Measurements from ENCODE around the gene NUTM2A. TPM values are rescaled to one million over a fixed set of nuclear protein-coding genes. Genes with fewer than 3 reads are reported as not detected.
"Not testable (repeated sequence)": the region's sequence is repeated elsewhere in the genome, so short reads cannot be mapped to it uniquely, and the experiment has no call there.

Gene NUTM2A
- total and polyA plus RNA-seq, 2 donors, result 0.42 to 2.9 TPM

DNA sequence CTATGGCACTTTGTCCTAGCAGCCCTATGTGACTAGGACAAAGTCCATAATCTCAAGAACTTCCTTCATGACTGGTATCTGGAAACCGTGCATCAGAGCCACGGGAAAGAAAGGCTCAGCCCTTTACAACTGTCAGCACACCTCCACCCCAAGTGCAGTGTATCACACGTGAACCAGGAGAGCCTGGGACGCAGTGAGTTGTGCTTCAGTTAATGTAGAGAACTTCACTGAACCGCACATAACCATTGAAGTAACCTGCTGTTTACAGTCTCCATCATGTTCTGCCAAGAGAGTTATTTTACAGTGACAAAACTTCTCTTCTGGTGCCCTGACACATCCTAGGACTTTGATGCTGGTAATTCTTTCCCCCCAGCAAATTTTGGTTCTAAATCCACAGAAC, 12.0 kb downstream of the NUTM2A start:
- not testable (repeated sequence) for H3K4me1 ChIP-seq (ENCODE audit: control insufficient read depth in 2 of 2, insufficient read depth in 2 of 2, low read length in 2 of 2); H3K9me3 ChIP-seq (ENCODE audit: control insufficient read depth in 2 of 2, insufficient read depth in 1 of 2, low read length in 1 of 2); H3K27ac ChIP-seq (ENCODE audit: low read depth in 1 of 2, low read length in 1 of 2); H3K4me3 ChIP-seq (ENCODE audit: low read length in 2 of 2); H3K36me3 ChIP-seq (ENCODE audit: control insufficient read depth in 2 of 2, insufficient read depth in 2 of 2, low read length in 1 of 2); DNase-seq (ENCODE audit: low read depth in 6 of 9, low spot score in 9 of 9); H3K27me3 ChIP-seq (ENCODE audit: control insufficient read depth in 2 of 2, insufficient read depth in 1 of 2, low read length in 1 of 2)
- WGBS, result 98% methylated on average over 3 of the region's 5 CpGs

DNA sequence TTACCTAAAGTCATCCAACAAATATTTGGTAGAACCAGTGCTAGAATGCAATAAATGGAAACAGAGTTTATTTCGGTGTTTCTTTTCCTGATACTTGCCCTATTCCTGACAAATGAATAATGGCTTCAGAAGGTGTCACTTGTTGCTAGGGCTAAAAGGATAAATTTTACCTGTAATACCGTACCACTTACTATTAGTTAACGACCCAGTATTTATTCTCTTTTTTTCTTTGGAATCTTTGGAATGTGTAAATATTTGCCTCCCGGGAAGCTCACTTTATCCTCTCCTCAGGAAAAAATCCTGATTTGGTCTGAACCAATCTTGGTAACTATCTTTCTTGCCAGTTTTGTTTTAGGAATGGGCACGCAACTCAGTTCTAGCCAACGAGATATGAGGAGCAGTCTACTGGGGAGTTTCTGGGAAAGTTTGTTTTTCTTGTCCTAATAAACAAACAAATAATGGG, 14.1 kb downstream of the NUTM2A start:
- not testable (repeated sequence) for H3K9me3 ChIP-seq (ENCODE audit: control insufficient read depth in 2 of 2, insufficient read depth in 1 of 2, low read length in 1 of 2); H3K4me3 ChIP-seq (ENCODE audit: low read length in 2 of 2); H3K4me1 ChIP-seq (ENCODE audit: control insufficient read depth in 2 of 2, insufficient read depth in 2 of 2, low read length in 2 of 2); DNase-seq (ENCODE audit: low read depth in 6 of 9, low spot score in 9 of 9); H3K36me3 ChIP-seq (ENCODE audit: control insufficient read depth in 2 of 2, insufficient read depth in 2 of 2, low read length in 1 of 2); H3K27ac ChIP-seq (ENCODE audit: low read depth in 1 of 2, low read length in 1 of 2); H3K27me3 ChIP-seq (ENCODE audit: control insufficient read depth in 2 of 2, insufficient read depth in 1 of 2, low read length in 1 of 2)
- 94% methylated on average over 2 of the region's 6 CpGs for WGBS

DNA sequence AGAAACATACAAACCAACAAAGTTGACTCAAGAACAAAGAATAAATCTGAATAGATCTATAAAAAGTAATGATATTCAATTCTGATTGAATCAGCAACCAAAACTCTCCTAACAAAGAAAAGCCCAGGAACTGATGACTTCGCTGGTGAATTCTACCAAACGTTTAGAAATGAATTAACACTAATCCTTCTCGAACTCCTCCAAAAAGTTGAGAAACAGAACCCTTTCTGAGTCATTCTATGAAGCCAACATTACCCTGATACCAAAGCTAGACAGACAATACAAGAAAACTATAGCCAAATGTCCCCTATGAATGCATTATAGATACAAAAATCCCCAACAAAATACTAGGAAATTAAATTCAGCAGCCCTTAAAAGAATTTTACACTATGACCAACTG, 16.9 kb downstream of the NUTM2A start:
- DNase-seq (ENCODE audit: low read depth in 6 of 9, low spot score in 9 of 9); H3K4me1 ChIP-seq (ENCODE audit: control insufficient read depth in 2 of 2, insufficient read depth in 2 of 2, low read length in 2 of 2); H3K4me3 ChIP-seq (ENCODE audit: low read length in 2 of 2); H3K36me3 ChIP-seq (ENCODE audit: control insufficient read depth in 2 of 2, insufficient read depth in 2 of 2, low read length in 1 of 2); H3K27ac ChIP-seq (ENCODE audit: low read depth in 1 of 2, low read length in 1 of 2); H3K9me3 ChIP-seq (ENCODE audit: control insufficient read depth in 2 of 2, insufficient read depth in 1 of 2, low read length in 1 of 2); H3K27me3 ChIP-seq (ENCODE audit: control insufficient read depth in 2 of 2, insufficient read depth in 1 of 2, low read length in 1 of 2): not testable (repeated sequence)
- 99% methylated on average over 3 of the region's 3 CpGs for WGBS

DNA sequence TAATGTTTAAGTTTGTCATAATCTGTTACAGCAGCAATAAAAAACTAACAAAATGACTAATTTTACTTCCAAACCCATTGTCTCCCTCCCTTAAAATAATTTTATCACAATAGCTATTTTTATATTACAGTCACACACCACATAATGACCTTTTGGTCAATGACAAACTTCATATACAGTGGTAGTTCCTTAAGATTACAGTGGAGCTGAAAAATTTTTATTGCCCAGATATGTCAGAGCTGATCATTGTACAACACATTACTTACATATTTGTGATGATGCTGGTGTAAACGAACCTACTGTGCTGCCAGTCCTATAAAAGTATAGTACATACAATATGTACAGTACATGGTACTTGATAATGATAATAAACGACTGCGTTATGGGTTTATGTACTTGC, 22.1 kb downstream of the NUTM2A start:
- not testable (repeated sequence) for H3K4me1 ChIP-seq (ENCODE audit: control insufficient read depth in 2 of 2, insufficient read depth in 2 of 2, low read length in 2 of 2); H3K27me3 ChIP-seq (ENCODE audit: control insufficient read depth in 2 of 2, insufficient read depth in 1 of 2, low read length in 1 of 2); H3K36me3 ChIP-seq (ENCODE audit: control insufficient read depth in 2 of 2, insufficient read depth in 2 of 2, low read length in 1 of 2); DNase-seq (ENCODE audit: low read depth in 6 of 9, low spot score in 9 of 9); H3K9me3 ChIP-seq (ENCODE audit: control insufficient read depth in 2 of 2, insufficient read depth in 1 of 2, low read length in 1 of 2); H3K4me3 ChIP-seq (ENCODE audit: low read length in 2 of 2); H3K27ac ChIP-seq (ENCODE audit: low read depth in 1 of 2, low read length in 1 of 2)
- 94% methylated on average over 1 of the region's 3 CpGs for WGBS

DNA sequence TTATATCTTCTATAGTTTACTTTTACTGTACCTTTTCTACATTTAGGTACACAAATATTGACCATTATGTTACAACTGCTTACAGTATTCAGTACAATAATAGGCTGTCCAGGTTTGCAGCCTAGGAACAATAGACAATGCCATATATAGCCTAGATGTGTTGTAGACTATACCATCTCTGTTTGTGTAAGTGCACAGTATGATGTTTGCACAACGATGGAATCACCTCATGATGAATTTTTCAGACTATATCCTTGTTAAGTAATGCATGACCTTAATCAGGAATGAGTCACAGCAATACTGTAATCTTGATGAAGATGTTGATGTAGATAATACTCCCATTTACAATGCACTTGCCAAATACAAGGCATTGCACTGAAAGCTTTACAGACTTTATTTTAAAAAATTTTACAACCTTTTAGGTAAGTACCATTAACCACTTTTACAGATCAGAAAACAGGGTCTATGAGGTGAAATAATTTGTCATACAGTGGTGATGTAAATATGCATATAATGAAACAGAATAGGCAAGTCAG, 23.6 kb downstream of the NUTM2A start:
- H3K27ac ChIP-seq (ENCODE audit: low read depth in 1 of 2, low read length in 1 of 2); H3K4me3 ChIP-seq (ENCODE audit: low read length in 2 of 2); H3K9me3 ChIP-seq (ENCODE audit: control insufficient read depth in 2 of 2, insufficient read depth in 1 of 2, low read length in 1 of 2); H3K27me3 ChIP-seq (ENCODE audit: control insufficient read depth in 2 of 2, insufficient read depth in 1 of 2, low read length in 1 of 2); H3K4me1 ChIP-seq (ENCODE audit: control insufficient read depth in 2 of 2, insufficient read depth in 2 of 2, low read length in 2 of 2); DNase-seq (ENCODE audit: low read depth in 6 of 9, low spot score in 9 of 9); H3K36me3 ChIP-seq (ENCODE audit: control insufficient read depth in 2 of 2, insufficient read depth in 2 of 2, low read length in 1 of 2): not testable (repeated sequence)
- WGBS, result 100% methylated on average over 1 of the region's 1 CpG

DNA sequence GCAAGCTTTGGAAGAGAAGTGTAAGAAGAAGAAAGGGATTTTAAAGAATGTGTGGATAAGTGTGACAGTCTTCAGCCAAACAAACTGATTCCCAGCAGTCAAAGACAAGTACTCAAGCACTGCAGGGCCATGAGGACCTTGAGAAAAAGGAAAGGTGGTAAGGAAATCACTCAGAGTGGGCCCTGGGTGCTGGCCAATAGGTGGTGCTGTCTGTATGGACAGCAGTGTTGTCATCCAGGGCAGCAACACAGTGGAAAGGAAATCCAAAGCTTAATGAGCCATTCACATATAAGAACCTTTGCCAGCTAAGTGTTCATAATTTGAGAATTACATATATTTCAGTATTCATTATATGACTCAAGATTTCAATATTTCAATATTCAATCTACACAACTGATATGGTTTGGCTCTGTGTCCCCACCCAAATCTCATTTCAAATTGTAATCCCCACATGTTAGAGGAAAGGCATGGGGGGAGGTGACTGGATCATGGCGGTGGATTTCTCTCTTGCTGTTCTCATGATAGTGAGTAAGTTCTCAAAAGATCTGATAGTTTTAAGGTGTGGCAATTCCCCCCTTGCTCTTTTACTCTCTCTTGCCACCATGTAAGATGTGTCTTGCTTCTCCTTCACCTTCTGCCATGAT, 55.6 kb downstream of the NUTM2A start:
- WGBS, result no CpG with 5 or more reads among the region's 1 CpG
- H3K36me3 ChIP-seq (ENCODE audit: control insufficient read depth in 2 of 2, insufficient read depth in 2 of 2, low read length in 1 of 2); H3K27ac ChIP-seq (ENCODE audit: low read depth in 1 of 2, low read length in 1 of 2); H3K9me3 ChIP-seq (ENCODE audit: control insufficient read depth in 2 of 2, insufficient read depth in 1 of 2, low read length in 1 of 2); H3K27me3 ChIP-seq (ENCODE audit: control insufficient read depth in 2 of 2, insufficient read depth in 1 of 2, low read length in 1 of 2); H3K4me3 ChIP-seq (ENCODE audit: low read length in 2 of 2); H3K4me1 ChIP-seq (ENCODE audit: control insufficient read depth in 2 of 2, insufficient read depth in 2 of 2, low read length in 2 of 2); DNase-seq (ENCODE audit: low read depth in 6 of 9, low spot score in 9 of 9): not testable (repeated sequence)

Other genes with a start within 250 kb of the NUTM2A start
- gene FAM25A, start 205.2 kb upstream of the NUTM2A start, total RNA-seq, result 0.47 TPM
- gene FAM25A, start 205.2 kb upstream of the NUTM2A start, polyA plus RNA-seq, result 26.9 TPM
- gene GLUD1, start 130.6 kb upstream of the NUTM2A start, total RNA-seq, result 93.7 TPM
- 65.9 TPM for gene GLUD1, start 130.6 kb upstream of the NUTM2A start, polyA plus RNA-seq
- gene SHLD2, start 130.2 kb upstream of the NUTM2A start, total RNA-seq, result 22.3 TPM
- gene SHLD2, start 130.2 kb upstream of the NUTM2A start, polyA plus RNA-seq, result 17.9 TPM
- gene NUTM2D, start 132.3 kb downstream of the NUTM2A start, total RNA-seq, result 3.3 TPM
- gene NUTM2D, start 132.3 kb downstream of the NUTM2A start, polyA plus RNA-seq, result 3.4 TPM